Ovary (tissue), 3 donors: ENCODE measurements around the gene AIF1L.

Experiments used
- EP300 ChIP-seq: sonication (generic); formaldehyde crosslinking; IDR thresholded peaks from one replicate; pipeline ENCODE4 v1.6.1; 2017; ENCODE audit warnings: antibody characterized with exemption
- TF ChIP-seq, protein P1 (sequence below), 3 donors: fragments of 450-650 bp in 2 of 3; fragments of 200-600 bp in 1 of 3; IDR thresholded peaks; one replicate each; pipeline versions ENCODE4 v1.5.1 to v1.8.0; 2016 to 2022; ENCODE audit warnings: antibody characterized with exemption in 3 of 3, mild to moderate bottlenecking in 1 of 3
- donor health status: DM: no; HTN: no; CAD: no.

DNA sequence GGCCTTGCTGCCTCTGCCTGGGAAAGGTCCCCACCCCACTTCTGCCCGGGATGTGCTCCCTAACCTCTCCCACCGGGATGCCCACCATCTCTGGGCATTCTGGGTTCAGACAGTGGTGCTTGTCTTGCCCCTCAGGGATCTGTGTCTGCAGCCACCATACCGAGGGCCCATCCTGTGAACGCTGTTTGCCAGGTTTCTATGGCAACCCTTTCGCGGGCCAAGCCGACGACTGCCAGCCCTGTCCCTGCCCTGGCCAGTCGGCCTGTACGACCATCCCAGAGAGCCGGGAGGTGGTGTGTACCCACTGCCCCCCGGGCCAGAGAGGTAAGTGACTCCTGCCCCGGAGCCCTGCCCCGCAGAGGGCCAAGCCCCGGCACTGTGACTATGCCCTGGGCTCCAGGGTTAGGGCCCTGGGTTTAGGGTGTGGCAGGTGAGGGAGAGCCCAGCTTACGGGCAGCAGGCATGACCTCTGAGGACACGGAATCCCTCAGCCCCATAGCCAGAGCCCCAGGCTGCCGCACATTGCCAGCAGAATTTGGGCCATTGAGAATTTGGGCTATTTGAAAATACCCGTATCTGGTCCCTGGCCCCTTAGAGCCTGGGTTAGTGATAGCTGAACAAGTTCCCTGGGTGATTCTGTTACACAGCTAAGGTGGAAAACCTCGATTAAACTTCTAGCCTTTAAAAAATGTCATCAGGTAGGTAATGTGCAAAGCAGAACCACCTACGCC is 35.3 kb upstream of the AIF1L start:
- no peak for TF ChIP-seq EP300
- TF ChIP-seq, protein P1, sequence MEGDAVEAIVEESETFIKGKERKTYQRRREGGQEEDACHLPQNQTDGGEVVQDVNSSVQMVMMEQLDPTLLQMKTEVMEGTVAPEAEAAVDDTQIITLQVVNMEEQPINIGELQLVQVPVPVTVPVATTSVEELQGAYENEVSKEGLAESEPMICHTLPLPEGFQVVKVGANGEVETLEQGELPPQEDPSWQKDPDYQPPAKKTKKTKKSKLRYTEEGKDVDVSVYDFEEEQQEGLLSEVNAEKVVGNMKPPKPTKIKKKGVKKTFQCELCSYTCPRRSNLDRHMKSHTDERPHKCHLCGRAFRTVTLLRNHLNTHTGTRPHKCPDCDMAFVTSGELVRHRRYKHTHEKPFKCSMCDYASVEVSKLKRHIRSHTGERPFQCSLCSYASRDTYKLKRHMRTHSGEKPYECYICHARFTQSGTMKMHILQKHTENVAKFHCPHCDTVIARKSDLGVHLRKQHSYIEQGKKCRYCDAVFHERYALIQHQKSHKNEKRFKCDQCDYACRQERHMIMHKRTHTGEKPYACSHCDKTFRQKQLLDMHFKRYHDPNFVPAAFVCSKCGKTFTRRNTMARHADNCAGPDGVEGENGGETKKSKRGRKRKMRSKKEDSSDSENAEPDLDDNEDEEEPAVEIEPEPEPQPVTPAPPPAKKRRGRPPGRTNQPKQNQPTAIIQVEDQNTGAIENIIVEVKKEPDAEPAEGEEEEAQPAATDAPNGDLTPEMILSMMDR (IDR thresholded peaks at IDR 0.05) = no peak
